Neural progenitor cell (in vitro differentiated cells): ENCODE data around the gene INSRR. TPM values are rescaled to one million over a fixed set of nuclear protein-coding genes. Genes with fewer than 3 reads are reported as not detected.

ENCODE experiments used
- DNase-seq: peaks from one replicate; pipeline ENCODE4 v3.0.0-alpha.2; 2016; ENCODE audit warnings: low spot score
- H2AFZ ChIP-seq: fragments of 200-600 bp; sonication (generic); replicated peaks from 2 replicates; pipeline ENCODE4 v1.6.1; 2016; ENCODE audit warnings: antibody characterized with exemption
- H3F3A ChIP-seq: fragments of 200-600 bp; sonication (generic); 2 replicates; pipeline ENCODE4 v1.6.1; 2016; ENCODE audit warnings: antibody characterized with exemption, low read depth
- H3K27ac ChIP-seq: fragments of 200-600 bp; sonication (generic); 2 replicates; pipeline ENCODE4 v1.5.1; 2016; ENCODE audit warnings: mild to moderate bottlenecking
- H3K27me3 ChIP-seq: fragments of 200-600 bp; sonication (generic); 2 replicates; pipeline ENCODE4 v1.6.1; 2016; ENCODE audit warnings: mild to moderate bottlenecking, moderate library complexity
- H3K36me3 ChIP-seq: fragments of 200-600 bp; sonication (generic); 2 replicates; pipeline ENCODE4 v1.5.1; 2016
- H3K4me1 ChIP-seq: fragments of 200-600 bp; sonication (generic); 2 replicates; pipeline ENCODE4 v1.6.1; 2016; ENCODE audit warnings: mixed run types
- H3K4me2 ChIP-seq: fragments of 200-600 bp; sonication (generic); 2 replicates; pipeline ENCODE4 v1.6.1; 2016
- H3K4me3 ChIP-seq: fragments of 200-600 bp; sonication (generic); 2 replicates; pipeline ENCODE4 v1.5.1; 2016
- H3K79me2 ChIP-seq: fragments of 200-600 bp; sonication (generic); 2 replicates; pipeline ENCODE4 v1.6.1; 2016; ENCODE audit warnings: low read depth
- H3K9ac ChIP-seq: fragments of 200-600 bp; sonication (generic); 2 replicates; pipeline ENCODE4 v1.6.1; 2016
- H3K9me3 ChIP-seq: fragments of 200-600 bp; sonication (generic); 2 replicates; pipeline ENCODE4 v1.5.1; 2016; ENCODE audit warnings: low read depth
- H4K20me1 ChIP-seq: fragments of 200-600 bp; sonication (generic); 2 replicates; pipeline ENCODE4 v1.6.1; 2016; ENCODE audit warnings: low read depth
- H3K27ac Mint-ChIP-seq: 3 replicates; pipeline ENCODE4 v1.8.0; 2021; ENCODE audit warnings: mixed read lengths
- H3K27me3 Mint-ChIP-seq: 2 replicates; pipeline ENCODE4 v1.8.0; 2022; ENCODE audit warnings: low read depth, mild to moderate bottlenecking, inconsistent platforms, moderate library complexity, mixed read lengths; ENCODE audit not compliant: insufficient read depth
- H3K36me3 Mint-ChIP-seq: 3 replicates; pipeline ENCODE4 v1.8.0; 2021; ENCODE audit warnings: mixed read lengths
- H3K4me1 Mint-ChIP-seq: 3 replicates; pipeline ENCODE4 v1.8.0; 2021; ENCODE audit warnings: mixed read lengths
- H3K4me3 Mint-ChIP-seq: 3 replicates; pipeline ENCODE4 v1.8.0; 2021; ENCODE audit warnings: mild to moderate bottlenecking, moderate library complexity, mixed read lengths
- H3K9me3 Mint-ChIP-seq: 3 replicates; pipeline ENCODE4 v1.8.0; 2020; ENCODE audit warnings: mixed read lengths
- EZH2 ChIP-seq: fragments of 200-600 bp; sonication (generic); IDR thresholded peaks from 2 replicates; pipeline ENCODE4 v1.6.1; 2017; ENCODE audit warnings: antibody characterized with exemption, mild to moderate bottlenecking, moderate library complexity
- EZH2phosphoT487 ChIP-seq: fragments of 200-600 bp; sonication (generic); IDR thresholded peaks from 2 replicates; pipeline ENCODE4 v1.6.1; 2017; ENCODE audit warnings: antibody characterized with exemption
- total RNA-seq: library from RNA; depleted of rRNA; stranded (reverse); fragments of >200 nt; gene quantifications from 2 replicates; pipeline ENCODE4 v1.2.3, GENCODE V29; 2015; ENCODE audit warnings: low replicate concordance
- TF ChIP-seq, protein P1 (sequence below): fragments of 200-600 bp; sonication (generic); IDR thresholded peaks from 2 replicates; pipeline ENCODE4 v1.5.1; 2017; ENCODE audit warnings: antibody characterized with exemption, mild to moderate bottlenecking

The INSRR gene
- not detected in 2 replicates for total RNA-seq

GRCh38 chr1:156858959-156859522, at the start of gene INSRR:
INSRR (minus strand) TSS chr1:156859117; CDS start chr1:156858621, 496 bp downstream.
- Histone ChIP-seq H4K20me1 (peaks cover 16% of the 10 kb centered on the region), H2AFZ (peak within 1 kb of the TSS; percentile 28), H3K27ac (no peak within 1 kb of the TSS), H3K9ac (no peak within 1 kb of the TSS), H3K36me3 (no peaks in the 10 kb centered on the region), H3K27me3 (peaks cover 100% of the 10 kb centered on the region), H3K79me2 (no peaks in the 10 kb centered on the region), H3K4me2 (peak within 1 kb of the TSS; percentile 88), H3F3A (peaks cover 27% of the 10 kb centered on the region), H3K9me3 (no peaks in the 10 kb centered on the region), H3K4me1 (peaks cover 19% of the 10 kb centered on the region), H3K4me3 (peak within 1 kb of the TSS; percentile 52)
- no peak within 1 kb of the TSS for H3K27ac Mint-ChIP-seq
- peak within 1 kb of the TSS; percentile 87 for H3K4me3 Mint-ChIP-seq
- peak; percentile 61 for DNase-seq
- H3K36me3 Mint-ChIP-seq: no peaks in the 10 kb centered on the region
- peaks cover 34% of the 10 kb centered on the region for H3K4me1 Mint-ChIP-seq
- TF ChIP-seq EZH2 (peak; percentile 70), EZH2phosphoT487 (no peak)
- H3K9me3 Mint-ChIP-seq: no peaks in the 10 kb centered on the region
- peaks cover 51% of the 10 kb centered on the region for H3K27me3 Mint-ChIP-seq

- peaks cover 8% of the 10 kb centered on the region for H3K27me3 Mint-ChIP-seq
- Histone ChIP-seq H3K27me3 (peaks cover 29% of the 10 kb centered on the region), H3K9me3 (no peaks in the 10 kb centered on the region), H3K9ac (no peak overlapping the region), H3K27ac (no peak overlapping the region), H3K79me2 (no peaks in the 10 kb centered on the region), H4K20me1 (no peaks in the 10 kb centered on the region), H3F3A (no peaks in the 10 kb centered on the region), H3K36me3 (no peaks in the 10 kb centered on the region), H3K4me3 (no peak overlapping the region), H2AFZ (no peak overlapping the region), H3K4me2 (no peak overlapping the region), H3K4me1 (peaks cover 4% of the 10 kb centered on the region)
- TF ChIP-seq EZH2 (no peak), EZH2phosphoT487 (no peak)
- TF ChIP-seq, protein P1, sequence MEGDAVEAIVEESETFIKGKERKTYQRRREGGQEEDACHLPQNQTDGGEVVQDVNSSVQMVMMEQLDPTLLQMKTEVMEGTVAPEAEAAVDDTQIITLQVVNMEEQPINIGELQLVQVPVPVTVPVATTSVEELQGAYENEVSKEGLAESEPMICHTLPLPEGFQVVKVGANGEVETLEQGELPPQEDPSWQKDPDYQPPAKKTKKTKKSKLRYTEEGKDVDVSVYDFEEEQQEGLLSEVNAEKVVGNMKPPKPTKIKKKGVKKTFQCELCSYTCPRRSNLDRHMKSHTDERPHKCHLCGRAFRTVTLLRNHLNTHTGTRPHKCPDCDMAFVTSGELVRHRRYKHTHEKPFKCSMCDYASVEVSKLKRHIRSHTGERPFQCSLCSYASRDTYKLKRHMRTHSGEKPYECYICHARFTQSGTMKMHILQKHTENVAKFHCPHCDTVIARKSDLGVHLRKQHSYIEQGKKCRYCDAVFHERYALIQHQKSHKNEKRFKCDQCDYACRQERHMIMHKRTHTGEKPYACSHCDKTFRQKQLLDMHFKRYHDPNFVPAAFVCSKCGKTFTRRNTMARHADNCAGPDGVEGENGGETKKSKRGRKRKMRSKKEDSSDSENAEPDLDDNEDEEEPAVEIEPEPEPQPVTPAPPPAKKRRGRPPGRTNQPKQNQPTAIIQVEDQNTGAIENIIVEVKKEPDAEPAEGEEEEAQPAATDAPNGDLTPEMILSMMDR: no peak
- peak overlapping the region; percentile 62 for H3K27ac Mint-ChIP-seq
- H3K4me3 Mint-ChIP-seq: no peak overlapping the region
- H3K36me3 Mint-ChIP-seq: no peaks in the 10 kb centered on the region
- H3K4me1 Mint-ChIP-seq: peaks cover 2% of the 10 kb centered on the region
- H3K9me3 Mint-ChIP-seq: no peaks in the 10 kb centered on the region
- DNase-seq: no peak
Measured at GRCh38 chr1:156908541-156908940, 49.6 kb upstream of the INSRR start.

DNA sequence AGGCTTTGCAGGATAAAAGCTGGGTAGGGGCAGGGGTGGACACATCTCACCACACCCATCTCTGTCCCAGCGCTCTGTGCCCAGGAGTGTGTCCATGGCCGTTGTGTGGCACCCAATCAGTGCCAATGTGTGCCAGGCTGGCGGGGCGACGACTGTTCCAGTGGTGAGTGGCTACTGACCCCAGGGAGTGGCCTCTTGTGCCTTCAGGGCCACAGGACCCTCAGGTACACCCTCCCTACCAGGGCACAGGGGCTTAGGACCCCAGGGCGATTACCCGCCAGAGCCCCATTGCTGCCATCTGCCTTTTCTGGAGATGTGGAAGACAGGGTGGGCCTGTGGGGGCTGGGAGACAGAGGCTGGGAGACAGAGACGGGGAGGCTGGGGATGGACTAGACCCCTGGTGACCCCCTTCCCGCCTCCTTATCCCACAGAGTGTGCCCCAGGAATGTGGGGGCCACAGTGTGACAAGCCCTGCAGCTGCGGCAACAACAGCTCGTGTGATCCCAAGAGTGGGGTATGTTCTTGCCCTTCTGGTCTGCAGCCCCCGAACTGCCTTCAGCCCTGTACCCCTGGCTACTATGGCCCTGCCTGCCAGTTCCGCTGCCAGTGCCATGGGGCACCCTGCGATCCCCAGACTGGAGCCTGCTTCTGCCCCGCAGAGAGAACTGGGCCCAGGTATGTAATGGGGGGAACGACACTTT, 47.4 kb upstream of the INSRR start:
- Histone ChIP-seq H3F3A (no peaks in the 10 kb centered on the region), H3K9me3 (no peaks in the 10 kb centered on the region), H3K79me2 (no peaks in the 10 kb centered on the region), H4K20me1 (no peaks in the 10 kb centered on the region), H3K4me2 (no peak overlapping the region), H3K27me3 (peaks cover 10% of the 10 kb centered on the region), H3K9ac (no peak overlapping the region), H3K4me1 (no peaks in the 10 kb centered on the region), H2AFZ (no peak overlapping the region), H3K4me3 (no peak overlapping the region), H3K27ac (no peak overlapping the region), H3K36me3 (no peaks in the 10 kb centered on the region)
- TF ChIP-seq EZH2phosphoT487 (no peak), EZH2 (no peak)
- TF ChIP-seq, protein P1: no peak
- Mint-ChIP-seq H3K4me3 (no peak overlapping the region), H3K27ac (no peak overlapping the region), H3K36me3 (no peaks in the 10 kb centered on the region), H3K27me3 (peaks cover 8% of the 10 kb centered on the region), H3K4me1 (peaks cover 7% of the 10 kb centered on the region), H3K9me3 (no peaks in the 10 kb centered on the region)
- DNase-seq: no peak

DNA sequence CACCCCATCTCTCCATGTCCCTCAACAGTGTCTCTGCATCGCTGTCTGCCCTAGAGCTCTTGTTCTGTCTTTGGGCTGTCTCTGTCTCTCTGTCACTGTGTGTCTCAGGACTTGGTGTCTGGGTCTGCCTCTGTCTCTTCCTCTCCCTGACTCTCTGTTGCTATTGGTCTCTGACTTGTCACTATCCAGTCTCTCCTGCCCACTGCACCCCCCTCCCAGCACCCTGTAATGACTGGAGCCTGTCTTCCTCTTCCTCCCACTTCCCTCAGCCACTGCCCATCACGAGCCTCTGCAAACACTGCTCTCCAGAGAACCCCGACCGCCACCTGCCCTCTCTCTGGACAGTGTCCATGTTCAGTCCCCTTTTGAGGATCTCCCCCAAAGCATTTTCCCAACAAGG, 46.7 kb upstream of the INSRR start:
- no peaks in the 10 kb centered on the region for H3K79me2 ChIP-seq
- TF ChIP-seq EZH2phosphoT487: no peak
- no peak overlapping the region for H2AFZ ChIP-seq
- H3K9ac ChIP-seq: no peak overlapping the region
- no peaks in the 10 kb centered on the region for H3K9me3 ChIP-seq
- Mint-ChIP-seq H3K27me3 (peaks cover 8% of the 10 kb centered on the region), H3K4me3 (no peak overlapping the region), H3K9me3 (no peaks in the 10 kb centered on the region), H3K36me3 (no peaks in the 10 kb centered on the region), H3K4me1 (peaks cover 6% of the 10 kb centered on the region), H3K27ac (no peak overlapping the region)
- H3K27ac ChIP-seq: no peak overlapping the region
- H3K4me3 ChIP-seq: no peak overlapping the region
- no peaks in the 10 kb centered on the region for H4K20me1 ChIP-seq
- H3K36me3 ChIP-seq: no peaks in the 10 kb centered on the region
- no peaks in the 10 kb centered on the region for H3F3A ChIP-seq
- no peak overlapping the region for H3K4me2 ChIP-seq
- H3K4me1 ChIP-seq: no peaks in the 10 kb centered on the region
- H3K27me3 ChIP-seq: peaks cover 3% of the 10 kb centered on the region
- DNase-seq: no peak
